Fibroblast of mammary gland (primary cell): ENCODE measurements around the gene KCNAB1.

Source experiments
- DNase-seq: peaks from one replicate; pipeline ENCODE4 v3.0.0-alpha.2; 2010; ENCODE audit warnings: low read depth
- H3K4me3 ChIP-seq: 2 replicates; pipeline ENCODE4 v1.5.1; 2011; ENCODE audit warnings: low read depth, mild to moderate bottlenecking, low read length, moderate library complexity; ENCODE audit not compliant: control insufficient read depth
- TF ChIP-seq, protein P1 (sequence below): conservative IDR thresholded peaks from 2 replicates; pipeline ENCODE4 v1.5.1; 2011; ENCODE audit warnings: low read depth, low read length, inconsistent platforms; ENCODE audit not compliant: control insufficient read depth, insufficient read depth

Gene KCNAB1

DNA sequence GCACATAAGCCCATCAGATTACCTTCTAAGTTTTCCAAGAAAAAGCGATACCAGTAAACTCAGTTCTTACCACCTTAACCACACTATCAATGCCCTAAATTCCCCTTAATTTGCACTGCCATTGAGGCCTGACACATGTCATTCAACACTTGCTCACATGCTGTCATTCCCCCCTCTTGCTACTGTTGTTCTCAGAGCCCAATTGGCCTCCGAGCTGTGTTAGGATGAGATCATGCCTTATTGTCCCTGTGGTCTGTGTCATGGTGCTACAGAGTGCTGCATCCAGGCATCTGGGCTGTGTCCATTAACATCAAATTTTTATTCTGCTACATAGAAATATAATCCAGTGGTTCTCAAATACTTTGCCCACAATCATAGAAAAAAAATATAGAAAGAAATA, 221.0 kb downstream of the KCNAB1 start:
- TF ChIP-seq, protein P1, sequence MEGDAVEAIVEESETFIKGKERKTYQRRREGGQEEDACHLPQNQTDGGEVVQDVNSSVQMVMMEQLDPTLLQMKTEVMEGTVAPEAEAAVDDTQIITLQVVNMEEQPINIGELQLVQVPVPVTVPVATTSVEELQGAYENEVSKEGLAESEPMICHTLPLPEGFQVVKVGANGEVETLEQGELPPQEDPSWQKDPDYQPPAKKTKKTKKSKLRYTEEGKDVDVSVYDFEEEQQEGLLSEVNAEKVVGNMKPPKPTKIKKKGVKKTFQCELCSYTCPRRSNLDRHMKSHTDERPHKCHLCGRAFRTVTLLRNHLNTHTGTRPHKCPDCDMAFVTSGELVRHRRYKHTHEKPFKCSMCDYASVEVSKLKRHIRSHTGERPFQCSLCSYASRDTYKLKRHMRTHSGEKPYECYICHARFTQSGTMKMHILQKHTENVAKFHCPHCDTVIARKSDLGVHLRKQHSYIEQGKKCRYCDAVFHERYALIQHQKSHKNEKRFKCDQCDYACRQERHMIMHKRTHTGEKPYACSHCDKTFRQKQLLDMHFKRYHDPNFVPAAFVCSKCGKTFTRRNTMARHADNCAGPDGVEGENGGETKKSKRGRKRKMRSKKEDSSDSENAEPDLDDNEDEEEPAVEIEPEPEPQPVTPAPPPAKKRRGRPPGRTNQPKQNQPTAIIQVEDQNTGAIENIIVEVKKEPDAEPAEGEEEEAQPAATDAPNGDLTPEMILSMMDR = no peak
- no peak for DNase-seq
- H3K4me3 ChIP-seq = no peak overlapping the region

DNA sequence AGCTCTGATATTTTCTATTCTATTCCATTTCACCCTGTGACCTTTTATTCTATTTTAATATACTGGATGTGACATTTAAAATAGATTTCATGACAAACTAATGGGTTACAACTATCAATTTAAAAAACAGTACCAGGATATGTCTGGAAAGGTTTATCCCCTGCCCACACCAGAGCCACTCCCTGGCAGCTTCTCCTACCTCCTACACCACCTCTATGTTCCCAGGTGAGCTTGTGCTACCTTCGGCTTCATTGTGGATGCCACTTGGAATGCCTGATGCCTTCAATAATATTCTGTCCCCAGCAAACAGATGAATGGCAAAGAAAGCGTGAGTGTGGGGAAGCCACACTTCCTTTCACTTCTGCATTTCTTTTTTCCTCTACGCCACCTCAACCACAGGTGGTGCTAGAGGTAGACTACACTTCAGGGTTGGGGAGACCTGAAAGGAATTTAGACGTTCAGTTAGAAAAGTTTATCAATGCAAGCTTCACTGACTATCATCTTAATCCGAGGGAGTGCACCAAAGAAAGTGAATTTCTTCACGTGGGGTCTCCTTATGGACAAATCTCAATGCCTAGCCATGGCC, 221.5 kb downstream of the KCNAB1 start:
- TF ChIP-seq, protein P1 = no peak
- H3K4me3 ChIP-seq = no peak overlapping the region
- no peak for DNase-seq

DNA sequence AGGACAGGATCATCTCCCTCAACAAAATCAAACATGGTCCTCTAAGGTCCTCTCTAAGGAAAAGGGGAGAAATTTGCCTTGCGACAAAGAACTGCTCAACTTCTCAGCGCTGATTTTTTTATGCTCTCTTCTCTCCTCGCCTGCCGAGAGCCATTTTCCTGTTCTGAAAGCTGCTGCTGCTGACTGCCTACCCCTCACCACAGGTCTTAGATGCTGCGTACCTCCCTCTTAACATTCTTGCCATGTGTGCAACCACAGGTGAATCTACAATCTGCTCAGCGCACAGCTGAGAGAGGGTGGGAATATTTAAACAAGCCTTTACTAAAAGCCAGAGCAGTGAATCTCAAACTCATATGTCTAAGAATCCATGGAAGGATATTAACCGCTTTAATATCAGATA, 223.8 kb downstream of the KCNAB1 start:
- TF ChIP-seq, protein P1 = no peak

DNA sequence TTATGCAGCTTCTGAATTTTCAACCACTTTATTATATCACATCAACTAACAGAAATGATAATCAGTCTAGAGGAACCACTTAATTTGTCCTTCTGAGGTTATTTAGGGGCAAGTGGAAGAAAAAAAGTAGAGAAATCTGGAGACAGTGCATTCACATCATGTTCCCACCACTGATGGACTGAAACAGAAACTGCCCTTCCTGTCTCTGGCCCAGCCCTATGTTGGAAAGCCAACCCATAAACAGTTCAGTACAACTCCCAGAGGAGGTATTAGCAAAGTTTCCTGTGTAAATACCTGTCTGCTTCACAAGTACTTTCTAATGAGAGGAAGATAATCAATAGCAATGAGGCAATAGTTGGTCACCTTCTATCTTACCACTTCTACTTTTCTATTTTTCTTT, 228.7 kb downstream of the KCNAB1 start:
- DNase-seq = no peak
- no peak overlapping the region for H3K4me3 ChIP-seq
- TF ChIP-seq, protein P1 = no peak

More for the DNA sequence above, 223.8 kb downstream of the KCNAB1 start:
- no peak for DNase-seq
- H3K4me3 ChIP-seq = no peak overlapping the region

DNA sequence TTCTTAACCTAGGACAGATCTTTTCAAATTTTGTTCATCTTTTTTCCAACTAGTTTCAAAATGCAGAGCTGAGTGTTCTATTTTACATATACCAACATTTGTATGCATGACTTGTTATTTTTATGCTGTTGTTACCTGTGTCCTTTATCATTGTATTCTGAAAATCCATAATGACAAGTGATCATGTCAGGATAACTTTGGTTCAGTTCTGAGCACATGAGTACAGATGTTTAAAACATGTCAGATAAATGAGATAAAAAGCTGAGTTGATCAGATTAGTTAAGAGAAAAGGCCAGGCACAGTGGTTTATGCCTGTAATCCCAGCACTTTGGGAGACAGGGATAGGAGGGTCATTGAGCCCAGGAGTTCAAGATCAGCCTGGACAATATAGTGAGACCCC, 229.6 kb downstream of the KCNAB1 start:
- no peak for DNase-seq
- TF ChIP-seq, protein P1 = no peak
- no peak overlapping the region for H3K4me3 ChIP-seq

DNA sequence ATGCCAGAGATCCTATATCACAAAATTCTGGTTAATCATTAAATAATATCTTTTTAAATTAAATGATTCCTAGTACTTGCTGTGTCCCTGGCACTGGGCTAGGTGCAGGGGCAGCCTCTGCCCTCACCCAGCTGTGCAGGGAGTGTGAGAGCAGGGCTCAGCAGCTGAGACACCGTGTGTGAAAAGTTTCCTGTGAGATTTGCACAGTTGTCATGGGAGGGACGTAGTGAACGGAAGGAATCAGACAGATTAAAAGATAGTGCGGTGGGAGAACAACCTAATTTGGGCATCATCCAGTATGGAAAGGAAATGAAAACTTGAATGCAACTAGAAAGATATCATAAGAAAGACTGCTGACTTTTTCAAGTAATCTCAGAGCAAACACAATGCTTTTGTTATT, 230.4 kb downstream of the KCNAB1 start:
- no peak overlapping the region for H3K4me3 ChIP-seq
- TF ChIP-seq, protein P1 = no peak

DNA sequence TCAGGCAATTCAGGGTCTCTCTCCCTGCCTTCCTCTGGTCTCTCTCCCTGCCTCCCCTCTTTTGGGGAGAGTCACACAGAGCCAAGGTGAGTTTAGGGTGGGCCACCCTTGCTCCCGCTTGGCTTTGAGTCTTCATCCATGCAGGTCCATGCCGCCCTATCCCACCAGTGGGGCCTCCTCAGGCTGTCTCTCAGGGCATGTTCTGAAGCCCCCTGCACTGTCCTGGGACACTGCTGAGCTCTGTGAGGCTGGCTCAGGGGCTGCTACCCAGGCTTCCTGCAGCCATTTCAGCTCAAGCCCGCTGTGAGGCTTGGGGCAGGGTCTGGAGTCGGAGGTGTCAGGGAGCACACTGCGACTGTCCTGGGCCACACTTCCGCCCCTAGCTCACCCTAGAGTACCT, 231.4 kb downstream of the KCNAB1 start:
- TF ChIP-seq, protein P1 = no peak
- DNase-seq = no peak
- no peak overlapping the region for H3K4me3 ChIP-seq

More for the DNA sequence above, 230.4 kb downstream of the KCNAB1 start:
- DNase-seq = no peak
